ENCODE data around the gene RPUSD4.

GRCh38 chr11:126185259-126186024 lies 26.0 kb downstream of the RPUSD4 start:
- TF ChIP-seq CTCF (conservative IDR thresholded peaks at IDR 0.05; ENCODE audit: low read length) (no peak), EZH2phosphoT487 (IDR thresholded peaks at IDR 0.05; ENCODE audit: borderline replicate concordance, low read depth, low read length) (no peak)
